ENCODE measurements around the gene KDM1A. TPM values are rescaled to one million over a fixed set of nuclear protein-coding genes. Genes with fewer than 3 reads are reported as not detected.

The KDM1A gene
- total RNA-seq, 4 donors from 2014 or later: 18.7 to 41.4 (median 29.3) TPM

DNA sequence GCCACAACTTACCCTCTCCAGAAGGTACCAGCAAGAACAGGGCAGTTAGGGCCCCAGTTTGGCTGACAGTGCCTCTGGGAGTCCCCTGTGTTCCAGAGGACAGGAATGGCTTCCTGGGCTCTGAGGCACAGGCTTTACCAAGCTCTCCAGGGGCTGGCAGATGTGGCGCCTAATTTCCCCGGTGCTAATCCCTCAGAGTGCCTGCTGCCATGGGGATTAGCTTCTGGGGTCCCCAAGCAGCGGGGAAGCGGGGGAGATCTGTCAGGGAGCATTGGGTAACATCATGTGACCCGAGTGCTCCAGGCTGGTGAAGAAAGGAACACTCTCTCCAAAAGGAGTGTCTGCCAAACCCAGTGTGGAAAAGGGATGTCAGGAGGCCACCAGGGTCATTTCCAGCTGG is 46.5 kb upstream of the KDM1A start, which contains the start of gene LACTBL1:
LACTBL1 (minus strand) TSS at position 107 of the 400 bp plus-strand sequence. CDS start 550 bp downstream, outside the sequence.
- no peaks in the 10 kb centered on the region for H3K36me3 ChIP-seq
- DNase-seq: no peak
- TF ChIP-seq POLR2AphosphoS5 (IDR thresholded peaks at IDR 0.05) (no peak), EP300 (IDR thresholded peaks at IDR 0.05; ENCODE audit: low read depth) (no peak), POLR2A (IDR thresholded peaks at IDR 0.05) (no peak)
- TF ChIP-seq, protein P1, sequence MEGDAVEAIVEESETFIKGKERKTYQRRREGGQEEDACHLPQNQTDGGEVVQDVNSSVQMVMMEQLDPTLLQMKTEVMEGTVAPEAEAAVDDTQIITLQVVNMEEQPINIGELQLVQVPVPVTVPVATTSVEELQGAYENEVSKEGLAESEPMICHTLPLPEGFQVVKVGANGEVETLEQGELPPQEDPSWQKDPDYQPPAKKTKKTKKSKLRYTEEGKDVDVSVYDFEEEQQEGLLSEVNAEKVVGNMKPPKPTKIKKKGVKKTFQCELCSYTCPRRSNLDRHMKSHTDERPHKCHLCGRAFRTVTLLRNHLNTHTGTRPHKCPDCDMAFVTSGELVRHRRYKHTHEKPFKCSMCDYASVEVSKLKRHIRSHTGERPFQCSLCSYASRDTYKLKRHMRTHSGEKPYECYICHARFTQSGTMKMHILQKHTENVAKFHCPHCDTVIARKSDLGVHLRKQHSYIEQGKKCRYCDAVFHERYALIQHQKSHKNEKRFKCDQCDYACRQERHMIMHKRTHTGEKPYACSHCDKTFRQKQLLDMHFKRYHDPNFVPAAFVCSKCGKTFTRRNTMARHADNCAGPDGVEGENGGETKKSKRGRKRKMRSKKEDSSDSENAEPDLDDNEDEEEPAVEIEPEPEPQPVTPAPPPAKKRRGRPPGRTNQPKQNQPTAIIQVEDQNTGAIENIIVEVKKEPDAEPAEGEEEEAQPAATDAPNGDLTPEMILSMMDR (IDR thresholded peaks at IDR 0.05): no peak
- WGBS, 2 donors (ENCODE audit: low coverage in 1 of 2): 69% methylated on average over 5 of the region's 5 CpGs; no CpG with 5 or more reads in 1 of the 2 donors
- H3K27me3 ChIP-seq: peaks cover 8% of the 10 kb centered on the region
- H3K4me1 ChIP-seq: peaks cover 8 to 17% (median 9%) of the 10 kb centered on the region in 4 donors
- intact Hi-C loops (cut with DNase I; ENCODE audit: low total_unique reads): loop anchor here (10.0 kb wide), 1 partner anchor 212 kb away; no protein-coding TSS in a partner anchor
- H3K9me3 ChIP-seq: no peaks in the 10 kb centered on the region
- in situ Hi-C loops (cut with MboI; ENCODE audit: low pct_ligation_motif_present in 1 of 4, low pct_unique_long_range_greater_than_20kb in 1 of 4, low sequenced_read_pairs in 3 of 4): loop anchor here in 2 of 4 donors (10.0 kb wide), 1 partner anchor 212 kb away; no protein-coding TSS in a partner anchor
- no peak within 1 kb of the TSS for H3K4me3 ChIP-seq
- no peak within 1 kb of the TSS for H3K27ac ChIP-seq

DNA sequence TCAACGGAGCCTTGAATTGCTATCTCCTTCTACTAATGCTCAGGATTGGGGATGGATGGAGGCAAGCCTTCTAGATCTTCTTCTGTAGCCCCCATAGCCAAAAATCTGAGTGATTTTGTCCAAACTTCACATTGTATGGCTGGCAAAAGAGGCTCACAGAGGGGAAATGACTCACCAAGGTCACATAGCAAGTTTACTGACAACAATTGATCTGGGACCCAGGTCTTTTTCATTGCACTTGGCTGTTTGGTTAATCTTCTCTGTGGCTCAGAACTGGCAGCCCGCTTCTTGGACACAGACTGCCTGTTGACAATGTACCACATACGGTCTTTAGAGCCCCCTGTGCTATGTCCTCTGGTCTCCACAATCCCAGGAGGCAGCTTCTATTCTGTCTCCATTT is 43.6 kb upstream of the KDM1A start:
- peaks cover 0 to 3% (median 0%) of the 10 kb centered on the region in 4 donors for H3K4me1 ChIP-seq
- DNase-seq: no peak
- H3K36me3 ChIP-seq: no peaks in the 10 kb centered on the region
- no peak overlapping the region for H3K4me3 ChIP-seq
- TF ChIP-seq, protein P1 (IDR thresholded peaks at IDR 0.05): no peak
- no peak for TF ChIP-seq POLR2AphosphoS5 (IDR thresholded peaks at IDR 0.05)
- no peak for TF ChIP-seq EP300 (IDR thresholded peaks at IDR 0.05; ENCODE audit: low read depth)
- no peak for TF ChIP-seq POLR2A (IDR thresholded peaks at IDR 0.05)
- WGBS, 2 donors (ENCODE audit: low coverage in 1 of 2): 82% methylated on average over 2 to 3 of the region's 3 CpGs
- H3K27me3 ChIP-seq: peaks cover 8% of the 10 kb centered on the region
- H3K27ac ChIP-seq: no peak overlapping the region
- in situ Hi-C loops (cut with MboI; ENCODE audit: low pct_ligation_motif_present in 1 of 4, low pct_unique_long_range_greater_than_20kb in 1 of 4, low sequenced_read_pairs in 3 of 4) (loop anchor here in 3 of 4 donors (10.0 to 25.0 kb wide), 2 partner anchors 209 to 212 kb away; no protein-coding TSS in a partner anchor), intact Hi-C loops (cut with DNase I; ENCODE audit: low total_unique reads) (loop anchor here (10.0 kb wide), 1 partner anchor 209 kb away; no protein-coding TSS in a partner anchor)
- H3K9me3 ChIP-seq: no peaks in the 10 kb centered on the region

DNA sequence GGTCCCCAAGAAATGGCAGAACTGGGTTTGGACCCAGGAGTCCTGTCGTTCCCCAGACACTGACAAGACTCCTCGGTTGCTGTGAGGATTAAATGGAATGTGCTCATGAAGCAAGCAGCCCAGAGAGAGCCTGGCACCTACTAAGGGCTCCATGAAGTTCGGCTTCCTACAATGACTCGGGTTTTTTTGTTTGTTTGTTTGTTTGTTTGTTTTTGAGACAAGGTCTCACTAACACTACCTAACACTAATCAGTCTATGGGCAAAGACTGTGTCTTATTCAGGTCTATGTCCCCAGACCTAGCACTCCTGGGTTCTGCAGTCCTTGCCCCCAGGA is 43.2 kb upstream of the KDM1A start:
- Histone ChIP-seq H3K4me3 (no peak overlapping the region), H3K27ac (no peak overlapping the region), H3K36me3 (no peaks in the 10 kb centered on the region), H3K27me3 (peaks cover 8% of the 10 kb centered on the region), H3K4me1 (peaks cover 0 to 3% (median 0%) of the 10 kb centered on the region in 4 donors), H3K9me3 (no peaks in the 10 kb centered on the region)
- intact Hi-C loops (cut with DNase I; ENCODE audit: low total_unique reads): loop anchor here (10.0 kb wide), 1 partner anchor 209 kb away; no protein-coding TSS in a partner anchor
- in situ Hi-C loops (cut with MboI; ENCODE audit: low pct_ligation_motif_present in 1 of 4, low pct_unique_long_range_greater_than_20kb in 1 of 4, low sequenced_read_pairs in 3 of 4): loop anchor here in 3 of 4 donors (10.0 to 25.0 kb wide), 2 partner anchors 209 to 211 kb away; no protein-coding TSS in a partner anchor
- DNase-seq: no peak
- WGBS, 2 donors (ENCODE audit: low coverage in 1 of 2): 49 to 59% methylated on average over 4 of the region's 4 CpGs
- no peak for TF ChIP-seq EP300 (IDR thresholded peaks at IDR 0.05; ENCODE audit: low read depth)
- TF ChIP-seq, protein P1 (IDR thresholded peaks at IDR 0.05): no peak
- no peak for TF ChIP-seq POLR2AphosphoS5 (IDR thresholded peaks at IDR 0.05)
- no peak for TF ChIP-seq POLR2A (IDR thresholded peaks at IDR 0.05)

DNA sequence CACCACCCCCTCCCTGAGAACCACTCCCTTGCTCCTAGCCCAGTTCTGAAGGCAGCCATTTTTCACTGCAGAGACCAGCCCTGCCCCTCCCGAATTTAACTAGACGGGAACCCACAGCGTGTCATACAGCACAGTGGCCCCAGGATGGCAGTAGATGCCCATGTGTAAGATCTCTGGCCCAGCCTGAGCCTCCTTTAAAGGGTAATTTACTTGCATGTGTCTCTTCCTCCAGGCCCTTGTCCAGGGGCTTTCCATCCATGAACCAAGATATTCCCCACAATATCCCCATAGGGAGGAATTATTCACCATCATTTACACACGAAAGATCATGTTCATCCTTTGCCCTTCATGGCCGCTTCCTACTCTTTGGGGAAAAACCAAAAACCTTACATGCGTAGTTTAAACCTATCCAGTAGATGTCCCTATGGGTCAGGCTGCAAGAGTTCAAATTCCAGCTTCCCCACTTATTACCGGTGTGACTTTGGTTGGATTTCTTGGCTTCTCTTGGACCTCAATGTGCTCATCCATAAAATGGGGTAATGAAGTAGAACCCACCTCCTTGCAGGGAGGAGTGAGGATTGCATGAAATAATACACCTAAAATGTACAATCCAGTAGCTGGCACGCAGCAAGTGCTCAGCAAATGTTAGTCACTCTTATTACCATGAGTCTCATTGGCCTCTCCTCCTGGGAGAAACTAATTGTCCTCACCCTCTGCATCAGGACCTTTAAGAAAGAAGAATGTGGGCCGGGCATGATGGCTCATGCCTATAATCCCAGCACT is 42.6 kb upstream of the KDM1A start:
- no peaks in the 10 kb centered on the region for H3K9me3 ChIP-seq
- H3K27ac ChIP-seq: no peak overlapping the region
- H3K36me3 ChIP-seq: no peaks in the 10 kb centered on the region
- no peak for TF ChIP-seq EP300 (IDR thresholded peaks at IDR 0.05; ENCODE audit: low read depth)
- TF ChIP-seq, protein P1 (IDR thresholded peaks at IDR 0.05): peak; percentile 44 to 83 (median 72)
- in situ Hi-C loops (cut with MboI; ENCODE audit: low pct_ligation_motif_present in 1 of 4, low pct_unique_long_range_greater_than_20kb in 1 of 4, low sequenced_read_pairs in 3 of 4) (loop anchor here in 3 of 4 donors (10.0 to 25.0 kb wide), 2 partner anchors 208 to 211 kb away; no protein-coding TSS in a partner anchor), intact Hi-C loops (cut with DNase I; ENCODE audit: low total_unique reads) (loop anchor here (10.0 kb wide), 1 partner anchor 208 kb away; no protein-coding TSS in a partner anchor)
- peaks cover 0 to 3% (median 0%) of the 10 kb centered on the region in 4 donors for H3K4me1 ChIP-seq
- WGBS, 2 donors (ENCODE audit: low coverage in 1 of 2): 13 to 37% methylated on average over 3 to 9 of the region's 9 CpGs
- peak; percentile 63 for DNase-seq
- H3K4me3 ChIP-seq: no peak overlapping the region
- H3K27me3 ChIP-seq: peaks cover 8% of the 10 kb centered on the region

Data from transverse colon (tissue), 4 donors.